Fibroblast of mammary gland (primary cell): ENCODE data around the gene GOLGA1.

ENCODE experiments used
- DNase-seq: peaks from one replicate; pipeline ENCODE4 v3.0.0-alpha.2; 2010; ENCODE audit warnings: low read depth
- H3K4me3 ChIP-seq: 2 replicates; pipeline ENCODE4 v1.5.1; 2011; ENCODE audit warnings: low read depth, mild to moderate bottlenecking, low read length, moderate library complexity; ENCODE audit not compliant: control insufficient read depth
- TF ChIP-seq, protein P1 (sequence below): conservative IDR thresholded peaks from 2 replicates; pipeline ENCODE4 v1.5.1; 2011; ENCODE audit warnings: low read depth, low read length, inconsistent platforms; ENCODE audit not compliant: control insufficient read depth, insufficient read depth

GOLGA1 gene

DNA sequence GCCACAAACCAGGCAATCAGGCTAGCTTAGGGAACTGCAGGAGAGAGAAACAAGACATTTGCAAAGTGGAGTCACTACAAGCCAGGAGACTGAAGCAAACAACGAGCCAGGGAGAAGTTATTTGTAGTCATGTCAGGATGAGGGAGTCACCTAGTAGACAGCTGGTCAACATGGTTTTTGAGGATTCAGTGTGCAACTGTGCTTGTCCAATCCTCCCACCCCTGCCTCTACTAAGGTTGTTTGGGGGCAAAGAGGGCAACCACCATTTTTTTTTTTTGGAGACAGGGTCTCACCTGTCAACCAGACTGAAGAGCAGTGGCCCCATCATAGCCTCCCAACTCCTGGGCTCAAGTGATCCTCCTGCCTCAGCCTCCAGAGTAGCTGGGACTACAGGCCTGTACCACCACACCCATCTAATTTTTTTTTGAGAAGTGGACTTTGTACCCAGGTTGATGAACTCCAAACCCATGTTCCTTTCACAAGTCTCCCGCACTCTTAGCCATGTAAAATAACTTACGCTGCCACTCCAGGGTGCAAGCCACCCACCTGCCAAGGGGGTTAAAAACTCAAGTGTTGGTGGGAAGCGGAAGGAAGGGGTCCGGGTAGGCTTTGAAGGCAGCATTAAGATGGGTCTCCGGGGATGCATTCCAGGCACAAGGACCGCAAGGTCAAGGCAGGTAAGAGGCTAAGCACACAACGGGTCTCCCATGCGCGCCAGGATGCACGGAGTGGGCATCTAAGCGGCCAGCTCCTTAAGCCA, 80.1 kb downstream of the GOLGA1 start:
- peak overlapping the region; percentile 98 for H3K4me3 ChIP-seq
- no peak for DNase-seq
- TF ChIP-seq, protein P1, sequence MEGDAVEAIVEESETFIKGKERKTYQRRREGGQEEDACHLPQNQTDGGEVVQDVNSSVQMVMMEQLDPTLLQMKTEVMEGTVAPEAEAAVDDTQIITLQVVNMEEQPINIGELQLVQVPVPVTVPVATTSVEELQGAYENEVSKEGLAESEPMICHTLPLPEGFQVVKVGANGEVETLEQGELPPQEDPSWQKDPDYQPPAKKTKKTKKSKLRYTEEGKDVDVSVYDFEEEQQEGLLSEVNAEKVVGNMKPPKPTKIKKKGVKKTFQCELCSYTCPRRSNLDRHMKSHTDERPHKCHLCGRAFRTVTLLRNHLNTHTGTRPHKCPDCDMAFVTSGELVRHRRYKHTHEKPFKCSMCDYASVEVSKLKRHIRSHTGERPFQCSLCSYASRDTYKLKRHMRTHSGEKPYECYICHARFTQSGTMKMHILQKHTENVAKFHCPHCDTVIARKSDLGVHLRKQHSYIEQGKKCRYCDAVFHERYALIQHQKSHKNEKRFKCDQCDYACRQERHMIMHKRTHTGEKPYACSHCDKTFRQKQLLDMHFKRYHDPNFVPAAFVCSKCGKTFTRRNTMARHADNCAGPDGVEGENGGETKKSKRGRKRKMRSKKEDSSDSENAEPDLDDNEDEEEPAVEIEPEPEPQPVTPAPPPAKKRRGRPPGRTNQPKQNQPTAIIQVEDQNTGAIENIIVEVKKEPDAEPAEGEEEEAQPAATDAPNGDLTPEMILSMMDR, result no peak

DNA sequence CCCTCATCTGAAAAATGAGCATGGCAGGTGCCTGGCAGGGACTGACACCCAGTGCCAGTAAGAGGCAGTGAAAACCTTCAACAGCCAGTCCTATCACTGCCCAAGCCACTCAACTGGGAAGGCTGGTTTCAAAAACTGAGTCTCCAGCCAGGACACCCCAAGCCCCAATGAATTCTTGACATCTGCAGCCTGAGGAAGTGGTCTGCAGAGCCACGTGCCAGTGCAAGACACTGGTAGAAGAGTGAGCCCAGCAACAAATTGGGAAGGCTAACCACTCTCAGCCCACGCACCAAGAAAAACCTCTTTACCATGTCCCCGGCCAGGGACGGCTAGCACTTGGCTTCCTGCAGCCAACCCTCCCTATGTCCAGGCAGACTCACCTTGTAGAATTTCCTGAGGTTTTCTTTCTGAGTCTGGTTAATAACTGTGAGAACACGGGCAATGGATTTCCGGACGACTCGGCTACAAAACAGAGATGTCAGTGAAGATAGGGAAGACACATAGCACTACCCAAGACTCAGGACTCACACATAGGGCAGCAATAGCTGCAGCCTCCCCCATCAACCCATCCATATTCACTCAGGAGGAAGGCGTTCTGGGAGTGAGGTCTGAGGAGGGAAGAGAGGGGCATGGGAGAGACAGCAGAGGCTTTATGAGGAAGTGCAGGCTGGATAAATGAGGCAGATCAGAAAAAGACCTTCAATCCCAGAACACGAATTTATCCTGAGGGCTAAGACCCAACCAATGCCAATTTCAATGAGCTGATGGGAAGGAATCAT, 80.9 kb downstream of the GOLGA1 start:
- TF ChIP-seq, protein P1, result no peak
- peak overlapping the region; percentile 98 for H3K4me3 ChIP-seq
- no peak for DNase-seq

DNA sequence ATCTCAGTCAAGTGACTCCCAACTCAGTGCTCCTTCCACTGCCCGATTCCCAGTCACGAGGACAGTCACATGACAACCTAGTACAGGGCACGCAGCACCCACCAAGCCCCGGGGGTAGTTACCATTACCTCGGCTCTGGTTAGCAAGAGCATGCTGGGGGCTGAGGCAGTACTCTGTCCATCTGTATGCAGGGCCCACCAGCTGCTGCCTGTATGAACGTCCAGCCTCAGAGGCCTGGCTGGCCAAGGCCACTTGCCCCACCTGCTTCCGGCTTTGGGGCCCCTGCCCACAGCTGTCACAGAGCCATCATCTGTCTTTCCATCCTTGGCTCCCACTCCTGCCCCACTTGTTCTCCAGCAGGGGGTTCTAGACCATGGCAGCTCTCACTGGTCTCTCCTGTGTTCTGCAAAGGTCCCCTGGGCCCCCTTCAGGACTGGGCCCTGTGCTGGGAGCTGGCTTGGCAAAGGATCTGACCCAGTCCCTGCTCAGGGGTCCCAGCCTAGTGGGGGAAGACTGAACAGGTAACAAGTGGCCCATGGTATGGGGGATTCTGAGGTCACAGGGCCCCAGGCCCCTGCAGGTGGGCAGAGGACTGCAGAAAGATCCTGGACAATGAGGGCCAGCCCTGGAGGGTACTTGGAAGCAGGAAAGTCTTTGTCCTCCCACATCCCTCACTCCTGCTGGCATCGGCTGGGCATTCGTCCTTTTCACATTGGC, 82.4 kb downstream of the GOLGA1 start:
- H3K4me3 ChIP-seq, result no peak overlapping the region
- no peak for DNase-seq
- TF ChIP-seq, protein P1, result no peak

DNA sequence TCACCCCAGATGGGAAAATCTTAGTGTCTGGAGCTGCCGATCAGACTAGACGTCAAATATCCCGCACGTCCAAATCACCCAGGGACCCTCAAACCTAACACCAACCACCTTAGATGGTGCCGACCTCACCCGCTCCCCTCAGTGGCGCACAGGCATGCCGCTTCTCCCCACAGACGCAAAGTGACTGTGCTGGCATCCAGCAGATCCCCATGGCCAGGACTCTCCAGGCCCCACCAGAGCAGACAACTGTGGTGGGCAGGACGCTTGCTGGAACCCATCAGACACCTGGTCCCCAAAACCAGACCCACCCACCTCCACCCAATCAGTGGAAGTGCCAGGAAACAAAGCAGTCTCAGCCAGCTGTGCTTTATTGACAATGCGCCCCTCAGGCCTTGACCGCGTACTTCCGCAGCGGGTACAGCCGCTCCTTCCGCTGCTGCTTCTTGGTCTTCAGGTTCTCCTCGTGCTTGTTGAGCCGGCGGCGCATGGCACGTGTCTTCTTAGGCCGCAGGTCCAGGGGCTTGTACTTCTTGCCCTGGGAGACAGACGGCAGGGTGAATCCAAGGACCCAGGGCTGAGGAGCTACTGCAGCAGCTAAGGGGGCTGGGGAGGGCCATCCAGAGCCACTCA, 83.2 kb downstream of the GOLGA1 start:
- DNase-seq, result no peak

DNA sequence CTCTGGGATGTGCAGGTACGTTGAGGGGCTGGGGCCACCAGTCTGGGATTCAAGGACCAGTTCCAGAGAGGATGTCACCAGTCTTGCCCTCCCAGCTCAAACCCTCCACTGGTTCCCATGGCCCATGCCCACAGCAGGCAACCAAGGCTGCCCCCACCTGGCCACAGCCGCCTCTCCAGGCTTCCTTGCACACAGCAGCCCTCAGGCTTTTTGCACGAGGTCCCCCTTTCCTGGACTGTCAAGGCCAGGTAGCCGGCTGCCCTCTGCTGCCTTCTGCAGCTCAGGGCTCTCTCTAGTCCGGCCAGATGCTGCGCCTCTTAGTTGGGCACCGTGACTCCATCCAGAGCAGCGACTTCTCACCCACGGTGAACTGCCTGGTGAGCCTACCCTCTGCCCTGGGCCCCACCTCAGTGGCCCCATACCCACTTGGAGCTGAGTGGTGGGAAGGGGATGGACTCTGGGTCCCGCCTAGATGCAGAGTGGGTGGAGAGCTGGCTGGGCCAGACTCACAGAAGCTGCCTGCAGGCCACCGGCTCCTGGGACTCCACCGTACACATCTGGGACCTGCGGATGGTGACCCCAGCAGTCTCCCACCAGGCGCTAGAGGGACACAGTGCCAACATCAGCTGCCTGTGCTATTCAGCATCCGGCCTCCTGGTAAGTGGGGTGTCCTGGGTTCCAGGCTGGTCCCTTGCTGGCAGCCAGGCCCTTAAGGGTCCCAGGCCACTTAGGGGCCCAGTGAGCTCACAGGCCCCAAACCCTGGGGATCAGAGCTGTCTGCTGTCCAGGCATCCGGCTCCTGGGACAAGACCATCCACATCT, 84.7 kb downstream of the GOLGA1 start:
- peak; percentile 31 for DNase-seq
- TF ChIP-seq, protein P1, result peak; percentile 35
- H3K4me3 ChIP-seq, result no peak overlapping the region

More for the DNA sequence above, 83.2 kb downstream of the GOLGA1 start:
- TF ChIP-seq, protein P1, result no peak
- no peak overlapping the region for H3K4me3 ChIP-seq

DNA sequence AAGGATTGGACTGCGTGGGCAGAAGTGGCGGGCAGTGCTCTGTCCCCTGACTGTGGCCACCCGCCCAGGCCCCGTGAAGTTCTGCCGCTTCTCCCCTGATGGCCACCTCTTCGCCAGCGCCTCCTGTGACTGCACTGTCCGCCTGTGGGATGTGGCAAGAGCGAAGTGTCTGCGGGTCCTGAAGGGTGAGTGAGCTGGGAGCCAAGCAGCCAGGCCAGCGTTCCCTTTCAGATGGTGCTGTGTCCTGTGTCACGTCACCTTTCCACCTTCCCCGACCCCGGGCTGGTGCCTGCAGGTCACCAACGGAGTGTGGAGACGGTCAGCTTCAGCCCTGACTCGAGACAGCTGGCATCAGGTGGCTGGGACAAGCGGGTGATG, 85.3 kb downstream of the GOLGA1 start:
- DNase-seq, result no peak
- no peak overlapping the region for H3K4me3 ChIP-seq
- TF ChIP-seq, protein P1, result no peak
